ENCODE measurements around the gene IQUB. TPM values are rescaled to one million over a fixed set of nuclear protein-coding genes. Genes with fewer than 3 reads are reported as not detected.
"Not testable (repeated sequence)": the region's sequence is repeated elsewhere in the genome, so short reads cannot be mapped to it uniquely, and the experiment has no call there.

The IQUB gene
- total RNA-seq, 1 donor from 2014 or later: 2.1 TPM

DNA sequence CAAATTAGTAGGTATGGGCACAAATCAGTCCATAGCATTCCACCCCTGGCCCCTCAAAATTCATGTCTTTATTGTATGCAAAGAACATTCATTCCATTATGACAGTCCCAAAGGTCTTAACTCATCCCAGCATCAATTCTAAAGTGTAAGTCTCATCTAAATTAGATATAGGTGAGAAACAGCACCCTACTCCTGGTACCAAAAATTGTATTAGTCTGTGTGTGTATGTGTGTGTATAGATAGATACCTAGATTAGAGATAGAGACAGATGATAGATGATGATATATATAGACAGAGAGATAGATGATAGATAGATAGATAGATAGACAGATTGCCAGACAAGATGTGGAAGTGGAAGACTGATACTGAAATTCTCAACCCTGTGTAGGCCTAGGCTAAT lies 109.9 kb downstream of the IQUB start:
- H3K4me1 Mint-ChIP-seq (ENCODE audit: unreplicated experiment): no peaks in the 10 kb centered on the region
- no peak for DNase-seq (ENCODE audit: extremely low spot score, unreplicated experiment)
- H3K9me3 Mint-ChIP-seq: no peaks in the 10 kb centered on the region
- H3K27ac Mint-ChIP-seq: no peak overlapping the region
- no peaks in the 10 kb centered on the region for H3K27me3 Mint-ChIP-seq
- TF ChIP-seq, protein P1, sequence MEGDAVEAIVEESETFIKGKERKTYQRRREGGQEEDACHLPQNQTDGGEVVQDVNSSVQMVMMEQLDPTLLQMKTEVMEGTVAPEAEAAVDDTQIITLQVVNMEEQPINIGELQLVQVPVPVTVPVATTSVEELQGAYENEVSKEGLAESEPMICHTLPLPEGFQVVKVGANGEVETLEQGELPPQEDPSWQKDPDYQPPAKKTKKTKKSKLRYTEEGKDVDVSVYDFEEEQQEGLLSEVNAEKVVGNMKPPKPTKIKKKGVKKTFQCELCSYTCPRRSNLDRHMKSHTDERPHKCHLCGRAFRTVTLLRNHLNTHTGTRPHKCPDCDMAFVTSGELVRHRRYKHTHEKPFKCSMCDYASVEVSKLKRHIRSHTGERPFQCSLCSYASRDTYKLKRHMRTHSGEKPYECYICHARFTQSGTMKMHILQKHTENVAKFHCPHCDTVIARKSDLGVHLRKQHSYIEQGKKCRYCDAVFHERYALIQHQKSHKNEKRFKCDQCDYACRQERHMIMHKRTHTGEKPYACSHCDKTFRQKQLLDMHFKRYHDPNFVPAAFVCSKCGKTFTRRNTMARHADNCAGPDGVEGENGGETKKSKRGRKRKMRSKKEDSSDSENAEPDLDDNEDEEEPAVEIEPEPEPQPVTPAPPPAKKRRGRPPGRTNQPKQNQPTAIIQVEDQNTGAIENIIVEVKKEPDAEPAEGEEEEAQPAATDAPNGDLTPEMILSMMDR (conservative IDR thresholded peaks at IDR 0.05): no peak
- H3K36me3 Mint-ChIP-seq: no peaks in the 10 kb centered on the region
- no peak overlapping the region for H3K4me3 Mint-ChIP-seq

DNA sequence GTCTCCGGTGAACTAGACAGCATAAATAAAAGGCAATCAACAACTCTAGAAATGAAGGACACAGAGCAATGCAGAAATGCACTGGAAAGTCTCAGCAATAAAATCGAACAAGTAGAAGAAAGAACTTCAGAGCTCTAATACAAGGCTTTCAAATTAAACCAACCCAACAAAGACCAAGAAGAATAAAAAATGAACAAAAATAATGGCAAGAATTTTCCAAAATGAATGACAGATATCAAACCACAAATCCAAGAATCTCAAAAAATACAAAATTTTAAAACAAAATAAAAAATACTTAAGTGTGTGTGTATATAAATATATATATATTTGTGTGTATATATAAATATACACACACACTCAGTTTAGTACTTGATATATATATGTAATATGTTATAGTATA lies 110.8 kb downstream of the IQUB start:
- Mint-ChIP-seq H3K4me1 (ENCODE audit: unreplicated experiment) (no peaks in the 10 kb centered on the region), H3K4me3 (no peak overlapping the region)

DNA sequence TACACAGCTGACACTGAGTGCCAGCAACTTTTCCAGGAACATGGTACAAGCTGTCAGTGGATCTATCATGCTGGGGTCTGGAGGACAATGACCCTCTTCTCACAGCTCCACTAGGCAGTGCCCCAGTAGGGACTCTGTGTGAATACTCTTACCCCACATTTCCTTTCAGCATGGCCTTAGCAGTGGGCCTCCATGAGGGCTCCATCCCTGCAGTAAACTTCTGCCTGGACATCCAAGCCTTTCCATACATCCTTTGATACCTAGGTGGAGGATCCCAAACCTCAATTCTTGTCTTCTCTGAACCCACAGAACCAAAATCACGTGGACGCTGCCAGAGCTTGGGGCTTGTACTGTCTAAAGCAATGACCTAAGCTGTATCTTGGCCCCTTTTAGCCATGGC lies 116.8 kb downstream of the IQUB start:
- TF ChIP-seq, protein P1 (conservative IDR thresholded peaks at IDR 0.05): no peak
- Mint-ChIP-seq H3K36me3 (no peaks in the 10 kb centered on the region), H3K27ac (no peak overlapping the region)

More for the DNA sequence above, 110.8 kb downstream of the IQUB start:
- no peaks in the 10 kb centered on the region for H3K9me3 Mint-ChIP-seq
- H3K36me3 Mint-ChIP-seq: no peaks in the 10 kb centered on the region
- H3K27ac Mint-ChIP-seq: no peak overlapping the region
- no peak for DNase-seq (ENCODE audit: extremely low spot score, unreplicated experiment)
- TF ChIP-seq, protein P1 (conservative IDR thresholded peaks at IDR 0.05): no peak
- no peaks in the 10 kb centered on the region for H3K27me3 Mint-ChIP-seq

DNA sequence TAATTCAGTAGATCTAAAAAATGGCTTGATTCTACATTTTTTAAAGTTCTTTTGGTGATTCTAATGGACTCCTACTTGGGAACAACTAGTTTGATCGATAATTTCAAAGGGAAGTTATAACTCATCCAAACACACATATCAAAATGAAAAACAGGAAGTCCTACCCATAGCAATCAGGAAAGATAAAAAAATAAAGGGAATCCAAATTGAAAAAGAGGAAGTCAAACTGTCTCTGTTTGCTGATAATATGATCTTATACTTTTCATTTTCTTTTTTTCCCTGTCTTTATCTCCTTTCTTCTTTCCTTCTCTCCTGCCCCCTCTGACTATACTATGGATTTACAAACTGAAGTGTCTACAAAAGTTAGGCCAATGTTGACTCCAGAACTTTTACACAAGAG lies 118.8 kb downstream of the IQUB start:
- H3K27me3 Mint-ChIP-seq: no peaks in the 10 kb centered on the region
- DNase-seq (ENCODE audit: extremely low spot score, unreplicated experiment): no peak
- H3K4me1 Mint-ChIP-seq (ENCODE audit: unreplicated experiment): no peaks in the 10 kb centered on the region
- no peak overlapping the region for H3K4me3 Mint-ChIP-seq
- no peaks in the 10 kb centered on the region for H3K36me3 Mint-ChIP-seq
- H3K9me3 Mint-ChIP-seq: no peaks in the 10 kb centered on the region
- TF ChIP-seq, protein P1 (conservative IDR thresholded peaks at IDR 0.05): no peak
- no peak overlapping the region for H3K27ac Mint-ChIP-seq

More for the DNA sequence above, 116.8 kb downstream of the IQUB start:
- Mint-ChIP-seq H3K4me1 (ENCODE audit: unreplicated experiment) (no peaks in the 10 kb centered on the region), H3K4me3 (no peak overlapping the region), H3K27me3 (no peaks in the 10 kb centered on the region), H3K9me3 (no peaks in the 10 kb centered on the region)
- DNase-seq (ENCODE audit: extremely low spot score, unreplicated experiment): no peak

DNA sequence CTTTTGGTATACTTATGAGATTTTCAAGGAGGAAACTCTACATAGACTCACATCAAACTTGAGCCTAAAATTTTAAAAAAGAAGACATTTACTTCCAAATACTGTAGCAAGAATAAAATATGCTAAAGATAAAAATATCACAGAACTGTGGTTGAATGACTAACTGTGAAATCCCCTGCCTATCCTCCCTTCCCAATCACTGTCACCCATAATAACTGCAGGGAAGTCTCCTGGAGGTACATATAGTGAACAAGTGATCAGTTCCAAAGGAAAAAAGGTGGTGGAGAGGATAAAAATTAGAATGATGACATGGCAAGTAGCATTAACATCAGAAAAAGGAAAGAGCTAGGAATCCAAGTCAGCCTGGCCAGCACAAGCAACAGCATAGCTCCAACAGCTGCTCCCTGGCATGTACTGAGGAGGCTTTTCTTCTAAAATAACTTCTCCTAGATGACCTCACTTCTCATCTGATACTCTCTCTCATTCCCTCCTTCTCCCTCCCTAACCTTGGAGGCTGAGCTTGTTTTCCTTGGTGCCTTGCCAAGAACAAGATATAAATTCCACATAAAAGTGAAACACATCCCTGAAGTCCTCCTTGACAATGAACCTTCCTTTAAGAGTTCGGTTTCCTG lies 124.0 kb downstream of the IQUB start:
- Mint-ChIP-seq H3K27me3 (peaks cover 3% of the 10 kb centered on the region), H3K4me3 (no peak overlapping the region), H3K4me1 (ENCODE audit: unreplicated experiment) (no peaks in the 10 kb centered on the region), H3K9me3 (no peaks in the 10 kb centered on the region), H3K36me3 (no peaks in the 10 kb centered on the region), H3K27ac (no peak overlapping the region)
- TF ChIP-seq, protein P1 (conservative IDR thresholded peaks at IDR 0.05): no peak
- DNase-seq (ENCODE audit: extremely low spot score, unreplicated experiment): no peak

DNA sequence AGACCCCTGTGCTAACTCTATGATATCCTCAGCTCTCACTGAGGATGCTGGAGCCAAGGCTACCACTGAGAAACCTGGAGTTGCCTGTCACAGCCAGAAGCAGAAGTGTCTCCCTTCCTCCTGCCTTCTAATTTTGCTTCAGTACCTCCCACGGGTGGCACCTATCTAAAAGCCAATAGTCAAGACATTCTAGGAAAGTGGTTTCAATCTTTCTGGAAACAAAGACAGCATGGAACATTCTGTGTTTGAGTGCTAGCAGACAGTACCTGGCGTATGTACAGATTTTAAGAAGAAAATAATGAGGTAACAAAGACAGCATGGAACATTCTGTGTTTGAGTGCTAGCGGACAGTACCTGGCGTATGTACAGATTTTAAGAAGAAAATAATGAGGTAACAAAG lies 126.4 kb downstream of the IQUB start:
- not testable (repeated sequence) for DNase-seq (ENCODE audit: extremely low spot score, unreplicated experiment); H3K27ac Mint-ChIP-seq; H3K36me3 Mint-ChIP-seq; H3K9me3 Mint-ChIP-seq; H3K4me3 Mint-ChIP-seq; H3K27me3 Mint-ChIP-seq; H3K4me1 Mint-ChIP-seq (ENCODE audit: unreplicated experiment)

Other genes starting within 250 kb of the IQUB start
- 85.8 and 99.1 TPM in 2 replicates for gene NDUFA5, start 23.2 kb upstream of the IQUB start, total RNA-seq (ENCODE audit: low replicate concordance)
- not detected in 2 replicates for gene ASB15, start 67.2 kb upstream of the IQUB start, total RNA-seq (ENCODE audit: low replicate concordance)
- 0.19 TPM in 1 of 2 replicates, not detected in the other for gene LMOD2, start 121.3 kb upstream of the IQUB start, total RNA-seq (ENCODE audit: low replicate concordance)
- 34.4 and 47.5 TPM in 2 replicates for gene WASL, start 214.4 kb upstream of the IQUB start, total RNA-seq (ENCODE audit: low replicate concordance)